Middle frontal gyrus (tissue), 1 donor: Measurements from ENCODE around the gene SLC24A3.

Experiments
- DNase-seq: peaks from one replicate; pipeline ENCODE4 v3.0.0-alpha.2; 2015; ENCODE audit warnings: low spot score; ENCODE audit errors: extremely low spot score

SLC24A3 gene

GRCh38 chr20:19423097-19423899, 210.9 kb downstream of the SLC24A3 start:
- no peak for DNase-seq

GRCh38 chr20:19423900-19424620, 211.6 kb downstream of the SLC24A3 start:
- DNase-seq, result no peak

GRCh38 chr20:19426356-19426755, 213.9 kb downstream of the SLC24A3 start:
- DNase-seq, result no peak

- DNase-seq, result no peak
Measured at GRCh38 chr20:19427480-19427879, 215.0 kb downstream of the SLC24A3 start.

GRCh38 chr20:19427913-19428312, 215.5 kb downstream of the SLC24A3 start:
- DNase-seq, result no peak

GRCh38 chr20:19428324-19428723, 215.9 kb downstream of the SLC24A3 start:
- no peak for DNase-seq

GRCh38 chr20:19429538-19429937, 217.1 kb downstream of the SLC24A3 start:
- no peak for DNase-seq

- DNase-seq, result no peak
Measured at GRCh38 chr20:19430641-19431315, 218.3 kb downstream of the SLC24A3 start.

- DNase-seq, result no peak
Measured at GRCh38 chr20:19431316-19431700, 218.9 kb downstream of the SLC24A3 start.

- no peak for DNase-seq
Measured at GRCh38 chr20:19431906-19432305, 219.5 kb downstream of the SLC24A3 start.

GRCh38 chr20:19433371-19434350, 221.2 kb downstream of the SLC24A3 start:
- no peak for DNase-seq

GRCh38 chr20:19435316-19435715, 222.9 kb downstream of the SLC24A3 start:
- no peak for DNase-seq

- DNase-seq, result no peak
Measured at GRCh38 chr20:19435821-19436220, 223.4 kb downstream of the SLC24A3 start.

- no peak for DNase-seq
Measured at GRCh38 chr20:19438488-19438887, 226.0 kb downstream of the SLC24A3 start.

- DNase-seq, result no peak
Measured at GRCh38 chr20:19440660-19441527, 228.5 kb downstream of the SLC24A3 start.

- DNase-seq, result no peak
Measured at GRCh38 chr20:19446246-19446645, 233.8 kb downstream of the SLC24A3 start.

GRCh38 chr20:19448632-19449031, 236.2 kb downstream of the SLC24A3 start:
- no peak for DNase-seq

GRCh38 chr20:19449051-19449450, 236.6 kb downstream of the SLC24A3 start:
- no peak for DNase-seq

- DNase-seq, result no peak
Measured at GRCh38 chr20:19451231-19451922, 238.9 kb downstream of the SLC24A3 start.
